ENCODE results near the gene LRRC61.
"Not testable (repeated sequence)": the region's sequence is repeated elsewhere in the genome, so short reads cannot be mapped to it uniquely, and the experiment has no call there.

DNA sequence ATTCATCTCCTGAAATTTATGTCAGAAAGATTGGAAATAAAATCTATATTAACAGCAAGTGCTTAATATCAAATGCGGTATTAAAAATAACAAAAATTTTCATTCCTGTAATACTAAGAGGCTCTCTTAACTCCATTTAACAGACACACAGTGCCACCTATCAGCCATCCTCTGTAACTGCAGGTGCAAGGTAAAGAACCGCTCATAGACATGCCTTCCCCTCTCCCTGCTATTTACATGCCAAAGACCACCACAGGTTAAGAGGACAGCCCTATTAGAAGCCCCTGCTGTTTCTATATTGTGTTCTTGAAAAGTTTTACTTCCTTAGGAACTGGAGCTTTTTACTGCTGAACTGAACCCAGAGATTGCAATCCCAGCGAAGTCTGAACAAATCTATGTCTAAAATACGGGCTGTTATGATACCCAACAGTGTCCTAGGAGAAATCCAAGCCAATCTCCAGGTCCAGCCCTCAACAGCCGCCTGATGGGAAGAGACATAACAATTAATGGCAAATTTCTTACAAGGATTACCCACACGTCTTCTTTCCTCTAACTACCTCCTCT is 46.9 kb upstream of the LRRC61 start:
- not testable (repeated sequence) for TF ChIP-seq ZC3H10 (CRISPR knock-in tag; IDR thresholded peaks at IDR 0.05); ZFP30 (CRISPR knock-in tag; IDR thresholded peaks at IDR 0.05); ESRRG (CRISPR knock-in tag; IDR thresholded peaks at IDR 0.05); ZNF8 (CRISPR knock-in tag; IDR thresholded peaks at IDR 0.05); ZFP3 (CRISPR knock-in tag; IDR thresholded peaks at IDR 0.05); ZNF565 (CRISPR knock-in tag; conservative IDR thresholded peaks at IDR 0.05; ENCODE audit: low read depth); OSR1 (CRISPR knock-in tag; IDR thresholded peaks at IDR 0.05); GLIS3 (CRISPR knock-in tag; IDR thresholded peaks at IDR 0.05)
- TF ChIP-seq, protein P1, sequence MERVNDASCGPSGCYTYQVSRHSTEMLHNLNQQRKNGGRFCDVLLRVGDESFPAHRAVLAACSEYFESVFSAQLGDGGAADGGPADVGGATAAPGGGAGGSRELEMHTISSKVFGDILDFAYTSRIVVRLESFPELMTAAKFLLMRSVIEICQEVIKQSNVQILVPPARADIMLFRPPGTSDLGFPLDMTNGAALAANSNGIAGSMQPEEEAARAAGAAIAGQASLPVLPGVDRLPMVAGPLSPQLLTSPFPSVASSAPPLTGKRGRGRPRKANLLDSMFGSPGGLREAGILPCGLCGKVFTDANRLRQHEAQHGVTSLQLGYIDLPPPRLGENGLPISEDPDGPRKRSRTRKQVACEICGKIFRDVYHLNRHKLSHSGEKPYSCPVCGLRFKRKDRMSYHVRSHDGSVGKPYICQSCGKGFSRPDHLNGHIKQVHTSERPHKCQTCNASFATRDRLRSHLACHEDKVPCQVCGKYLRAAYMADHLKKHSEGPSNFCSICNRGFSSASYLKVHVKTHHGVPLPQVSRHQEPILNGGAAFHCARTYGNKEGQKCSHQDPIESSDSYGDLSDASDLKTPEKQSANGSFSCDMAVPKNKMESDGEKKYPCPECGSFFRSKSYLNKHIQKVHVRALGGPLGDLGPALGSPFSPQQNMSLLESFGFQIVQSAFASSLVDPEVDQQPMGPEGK (CRISPR knock-in tag; IDR thresholded peaks at IDR 0.05; ENCODE audit: borderline replicate concordance), result not testable (repeated sequence)
- TF ChIP-seq, protein P2, sequence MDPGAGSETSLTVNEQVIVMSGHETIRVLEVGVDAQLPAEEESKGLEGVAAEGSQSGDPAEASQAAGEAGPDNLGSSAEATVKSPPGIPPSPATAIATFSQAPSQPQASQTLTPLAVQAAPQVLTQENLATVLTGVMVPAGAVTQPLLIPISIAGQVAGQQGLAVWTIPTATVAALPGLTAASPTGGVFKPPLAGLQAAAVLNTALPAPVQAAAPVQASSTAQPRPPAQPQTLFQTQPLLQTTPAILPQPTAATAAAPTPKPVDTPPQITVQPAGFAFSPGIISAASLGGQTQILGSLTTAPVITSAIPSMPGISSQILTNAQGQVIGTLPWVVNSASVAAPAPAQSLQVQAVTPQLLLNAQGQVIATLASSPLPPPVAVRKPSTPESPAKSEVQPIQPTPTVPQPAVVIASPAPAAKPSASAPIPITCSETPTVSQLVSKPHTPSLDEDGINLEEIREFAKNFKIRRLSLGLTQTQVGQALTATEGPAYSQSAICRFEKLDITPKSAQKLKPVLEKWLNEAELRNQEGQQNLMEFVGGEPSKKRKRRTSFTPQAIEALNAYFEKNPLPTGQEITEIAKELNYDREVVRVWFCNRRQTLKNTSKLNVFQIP (CRISPR knock-in tag; IDR thresholded peaks at IDR 0.05; ENCODE audit: borderline replicate concordance, low read depth), result not testable (repeated sequence)
- TF ChIP-seq, protein P3, sequence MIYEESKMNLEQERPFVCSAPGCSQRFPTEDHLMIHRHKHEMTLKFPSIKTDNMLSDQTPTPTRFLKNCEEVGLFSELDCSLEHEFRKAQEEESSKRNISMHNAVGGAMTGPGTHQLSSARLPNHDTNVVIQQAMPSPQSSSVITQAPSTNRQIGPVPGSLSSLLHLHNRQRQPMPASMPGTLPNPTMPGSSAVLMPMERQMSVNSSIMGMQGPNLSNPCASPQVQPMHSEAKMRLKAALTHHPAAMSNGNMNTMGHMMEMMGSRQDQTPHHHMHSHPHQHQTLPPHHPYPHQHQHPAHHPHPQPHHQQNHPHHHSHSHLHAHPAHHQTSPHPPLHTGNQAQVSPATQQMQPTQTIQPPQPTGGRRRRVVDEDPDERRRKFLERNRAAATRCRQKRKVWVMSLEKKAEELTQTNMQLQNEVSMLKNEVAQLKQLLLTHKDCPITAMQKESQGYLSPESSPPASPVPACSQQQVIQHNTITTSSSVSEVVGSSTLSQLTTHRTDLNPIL (CRISPR knock-in tag; IDR thresholded peaks at IDR 0.05; ENCODE audit: low read depth), result not testable (repeated sequence)
- TF ChIP-seq, protein P4, sequence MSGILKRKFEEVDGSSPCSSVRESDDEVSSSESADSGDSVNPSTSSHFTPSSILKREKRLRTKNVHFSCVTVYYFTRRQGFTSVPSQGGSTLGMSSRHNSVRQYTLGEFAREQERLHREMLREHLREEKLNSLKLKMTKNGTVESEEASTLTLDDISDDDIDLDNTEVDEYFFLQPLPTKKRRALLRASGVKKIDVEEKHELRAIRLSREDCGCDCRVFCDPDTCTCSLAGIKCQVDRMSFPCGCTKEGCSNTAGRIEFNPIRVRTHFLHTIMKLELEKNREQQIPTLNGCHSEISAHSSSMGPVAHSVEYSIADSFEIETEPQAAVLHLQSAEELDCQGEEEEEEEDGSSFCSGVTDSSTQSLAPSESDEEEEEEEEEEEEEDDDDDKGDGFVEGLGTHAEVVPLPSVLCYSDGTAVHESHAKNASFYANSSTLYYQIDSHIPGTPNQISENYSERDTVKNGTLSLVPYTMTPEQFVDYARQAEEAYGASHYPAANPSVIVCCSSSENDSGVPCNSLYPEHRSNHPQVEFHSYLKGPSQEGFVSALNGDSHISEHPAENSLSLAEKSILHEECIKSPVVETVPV (CRISPR knock-in tag; IDR thresholded peaks at IDR 0.05), result not testable (repeated sequence)
- TF ChIP-seq, protein P5, sequence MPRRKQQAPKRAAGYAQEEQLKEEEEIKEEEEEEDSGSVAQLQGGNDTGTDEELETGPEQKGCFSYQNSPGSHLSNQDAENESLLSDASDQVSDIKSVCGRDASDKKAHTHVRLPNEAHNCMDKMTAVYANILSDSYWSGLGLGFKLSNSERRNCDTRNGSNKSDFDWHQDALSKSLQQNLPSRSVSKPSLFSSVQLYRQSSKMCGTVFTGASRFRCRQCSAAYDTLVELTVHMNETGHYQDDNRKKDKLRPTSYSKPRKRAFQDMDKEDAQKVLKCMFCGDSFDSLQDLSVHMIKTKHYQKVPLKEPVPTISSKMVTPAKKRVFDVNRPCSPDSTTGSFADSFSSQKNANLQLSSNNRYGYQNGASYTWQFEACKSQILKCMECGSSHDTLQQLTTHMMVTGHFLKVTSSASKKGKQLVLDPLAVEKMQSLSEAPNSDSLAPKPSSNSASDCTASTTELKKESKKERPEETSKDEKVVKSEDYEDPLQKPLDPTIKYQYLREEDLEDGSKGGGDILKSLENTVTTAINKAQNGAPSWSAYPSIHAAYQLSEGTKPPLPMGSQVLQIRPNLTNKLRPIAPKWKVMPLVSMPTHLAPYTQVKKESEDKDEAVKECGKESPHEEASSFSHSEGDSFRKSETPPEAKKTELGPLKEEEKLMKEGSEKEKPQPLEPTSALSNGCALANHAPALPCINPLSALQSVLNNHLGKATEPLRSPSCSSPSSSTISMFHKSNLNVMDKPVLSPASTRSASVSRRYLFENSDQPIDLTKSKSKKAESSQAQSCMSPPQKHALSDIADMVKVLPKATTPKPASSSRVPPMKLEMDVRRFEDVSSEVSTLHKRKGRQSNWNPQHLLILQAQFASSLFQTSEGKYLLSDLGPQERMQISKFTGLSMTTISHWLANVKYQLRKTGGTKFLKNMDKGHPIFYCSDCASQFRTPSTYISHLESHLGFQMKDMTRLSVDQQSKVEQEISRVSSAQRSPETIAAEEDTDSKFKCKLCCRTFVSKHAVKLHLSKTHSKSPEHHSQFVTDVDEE (CRISPR knock-in tag; IDR thresholded peaks at IDR 0.05), result not testable (repeated sequence)
